Lower leg skin (tissue), 4 donors: ENCODE data around the gene BARHL2. TPM values are rescaled to one million over a fixed set of nuclear protein-coding genes. Genes with fewer than 3 reads are reported as not detected.

ENCODE experiments used
- DNase-seq, 2 donors: peaks; one replicate each; pipeline ENCODE4 v3.0.0-alpha.2; 2019; ENCODE audit warnings: low spot score in 2 of 2
- H3K4me3 ChIP-seq: fragments of 200-600 bp; sonication (generic); 2 replicates; pipeline ENCODE4 v1.5.1; 2017; ENCODE audit warnings: mild to moderate bottlenecking, low read depth; ENCODE audit not compliant: poor library complexity, severe bottlenecking
- POLR2A ChIP-seq, 2 donors: fragments of 450-650 bp; IDR thresholded peaks; one replicate each; pipeline ENCODE4 v1.6.1; 2016 to 2017; ENCODE audit warnings: antibody characterized with exemption in 2 of 2, mild to moderate bottlenecking in 1 of 2, moderate library complexity in 1 of 2
- WGBS, 2 donors: methylation state at CpG; one replicate each; pipeline ENCODE4 v1.1.5; 2018; 5-methylcytosine and 5-hydroxymethylcytosine counted together
- intact Hi-C: fragments of 100-400 bp; cut with DNase I; formaldehyde crosslinking; loops from one replicate; pipeline ENCODE4 v1.15.0; 2023; ENCODE audit warnings: low total_unique reads
- total RNA-seq, 4 donors: library from RNA; depleted of rRNA; stranded (reverse); fragments of >200 nt; gene quantifications; one replicate each; pipeline ENCODE4 v1.1.0, GENCODE V29; 2016
- TF ChIP-seq, protein P1 (sequence below), 3 donors: fragments of 450-650 bp; IDR thresholded peaks; one replicate each; pipeline ENCODE4 v1.5.1; 2016; ENCODE audit warnings: antibody characterized with exemption in 3 of 3, mild to moderate bottlenecking in 3 of 3, moderate library complexity in 2 of 3

BARHL2 gene
- total RNA-seq, 4 donors from 2014 or later = not detected

DNA sequence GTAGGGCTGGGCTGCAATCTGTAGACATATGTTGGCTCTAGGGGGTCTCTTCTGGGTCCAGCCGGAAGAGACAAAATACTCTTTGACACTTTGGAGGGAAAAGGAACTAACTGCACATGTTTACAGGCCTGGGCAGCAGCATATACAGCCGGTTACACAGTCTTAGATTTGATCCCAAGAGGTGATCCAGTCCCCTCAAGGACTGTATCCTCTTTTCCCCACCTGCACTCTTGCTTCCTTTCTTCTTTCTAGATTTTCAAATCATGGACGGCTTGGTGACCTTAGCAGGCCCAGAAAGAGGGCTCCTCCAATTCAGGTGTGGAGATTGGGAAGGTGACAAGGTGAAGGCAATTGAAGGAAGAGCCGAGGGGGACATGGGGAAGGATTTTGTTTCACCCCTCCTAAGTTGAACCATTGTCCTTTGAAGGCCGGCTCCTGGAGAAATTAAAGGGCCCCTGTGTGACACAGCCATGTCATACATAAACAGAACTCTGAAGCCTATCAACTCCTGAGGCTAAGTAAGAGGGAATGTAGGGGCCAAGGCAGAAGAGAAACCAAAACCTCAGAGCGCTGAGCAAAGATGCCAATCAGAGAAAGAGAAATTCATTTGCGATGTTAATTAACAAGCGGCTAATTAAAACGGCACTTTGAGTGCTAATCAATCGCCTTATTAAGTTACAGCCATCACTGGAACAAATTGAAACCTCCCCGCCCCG lies 5.9 kb upstream of the BARHL2 start:
- DNase-seq = no peak
- WGBS, 2 donors = 28 to 35% methylated on average over 12 of the region's 12 CpGs
- H3K4me3 ChIP-seq = no peak overlapping the region
- no peak for TF ChIP-seq POLR2A (IDR thresholded peaks at IDR 0.05)
- TF ChIP-seq, protein P1, sequence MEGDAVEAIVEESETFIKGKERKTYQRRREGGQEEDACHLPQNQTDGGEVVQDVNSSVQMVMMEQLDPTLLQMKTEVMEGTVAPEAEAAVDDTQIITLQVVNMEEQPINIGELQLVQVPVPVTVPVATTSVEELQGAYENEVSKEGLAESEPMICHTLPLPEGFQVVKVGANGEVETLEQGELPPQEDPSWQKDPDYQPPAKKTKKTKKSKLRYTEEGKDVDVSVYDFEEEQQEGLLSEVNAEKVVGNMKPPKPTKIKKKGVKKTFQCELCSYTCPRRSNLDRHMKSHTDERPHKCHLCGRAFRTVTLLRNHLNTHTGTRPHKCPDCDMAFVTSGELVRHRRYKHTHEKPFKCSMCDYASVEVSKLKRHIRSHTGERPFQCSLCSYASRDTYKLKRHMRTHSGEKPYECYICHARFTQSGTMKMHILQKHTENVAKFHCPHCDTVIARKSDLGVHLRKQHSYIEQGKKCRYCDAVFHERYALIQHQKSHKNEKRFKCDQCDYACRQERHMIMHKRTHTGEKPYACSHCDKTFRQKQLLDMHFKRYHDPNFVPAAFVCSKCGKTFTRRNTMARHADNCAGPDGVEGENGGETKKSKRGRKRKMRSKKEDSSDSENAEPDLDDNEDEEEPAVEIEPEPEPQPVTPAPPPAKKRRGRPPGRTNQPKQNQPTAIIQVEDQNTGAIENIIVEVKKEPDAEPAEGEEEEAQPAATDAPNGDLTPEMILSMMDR (IDR thresholded peaks at IDR 0.05) = no peak
- intact Hi-C loops = no loop called here

DNA sequence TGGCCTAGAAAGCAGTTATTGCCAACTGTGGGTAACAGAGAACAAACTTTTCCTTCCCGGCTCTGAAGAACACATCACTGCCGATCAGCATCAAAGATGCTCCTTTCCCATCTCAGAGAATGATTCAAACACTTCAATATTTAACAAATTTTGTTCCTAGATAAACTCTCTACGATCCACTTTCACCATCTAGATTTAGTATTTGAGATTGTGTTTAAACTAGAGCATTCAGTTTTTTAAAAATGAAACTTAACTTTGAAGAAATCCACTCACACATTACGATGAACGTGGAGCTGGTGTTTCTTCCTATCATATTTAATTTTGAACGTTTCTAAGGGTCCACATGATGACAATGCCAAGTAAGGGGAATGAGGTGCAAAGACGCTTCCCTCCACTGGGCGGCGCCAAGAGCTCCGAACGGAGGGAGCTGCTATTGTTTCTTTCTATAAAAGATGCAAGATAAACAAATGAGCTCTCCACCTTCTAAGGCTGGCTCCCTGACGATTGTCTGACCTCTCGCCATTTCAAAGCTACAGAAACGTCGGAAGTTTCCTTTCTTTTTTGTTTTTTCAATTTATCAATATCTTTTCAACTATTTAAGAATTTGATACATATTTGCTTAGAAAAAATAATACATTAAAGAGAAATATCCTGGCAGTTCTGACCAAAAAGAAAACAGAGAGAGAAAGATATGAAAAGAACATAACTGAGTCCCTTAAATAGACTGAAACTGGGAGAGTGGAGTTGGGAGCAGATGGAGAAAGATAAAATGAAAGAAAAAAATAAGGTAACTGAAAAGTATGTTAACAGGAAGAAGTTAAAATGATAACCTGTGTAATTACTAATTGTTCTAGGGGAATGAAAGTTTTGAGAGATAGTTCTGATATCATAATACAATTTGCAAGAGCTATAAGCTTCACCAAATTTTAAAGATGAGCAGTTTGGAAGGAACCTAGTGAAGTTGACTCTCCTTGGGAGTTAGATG lies 4.4 kb upstream of the BARHL2 start:
- WGBS, 2 donors = 9 to 12% methylated on average over 15 of the region's 15 CpGs
- intact Hi-C loops = no loop called here
- no peak for TF ChIP-seq POLR2A (IDR thresholded peaks at IDR 0.05)
- TF ChIP-seq, protein P1 (IDR thresholded peaks at IDR 0.05) = no peak
- no peak overlapping the region for H3K4me3 ChIP-seq
- DNase-seq = no peak

DNA sequence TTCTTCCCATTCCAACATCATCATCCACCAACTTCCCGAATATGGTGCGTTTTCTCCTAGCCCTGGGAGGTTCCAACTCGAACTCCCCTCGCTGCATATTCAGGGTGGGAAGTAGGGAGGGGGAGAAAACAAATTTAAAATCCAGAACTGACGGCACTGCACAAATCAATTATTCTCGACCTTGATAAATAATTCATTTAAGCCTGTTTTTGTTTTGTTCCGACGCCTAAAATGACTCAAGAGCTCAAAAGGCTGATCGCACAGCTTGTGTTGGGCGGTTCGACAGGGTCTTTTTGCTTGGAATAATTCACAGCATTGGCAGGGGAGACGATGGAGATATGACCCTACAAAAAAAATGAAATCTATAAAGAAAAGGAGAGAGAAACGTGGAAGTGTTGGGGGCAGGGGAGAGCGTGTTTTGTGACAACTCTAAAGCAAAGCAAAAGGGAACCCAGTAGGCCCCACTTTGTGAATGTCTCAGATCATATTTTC lies 3.1 kb upstream of the BARHL2 start:
- 34 to 43% methylated on average over 14 of the region's 14 CpGs for WGBS, 2 donors
- DNase-seq = no peak
- no peak for TF ChIP-seq POLR2A (IDR thresholded peaks at IDR 0.05)
- TF ChIP-seq, protein P1 (IDR thresholded peaks at IDR 0.05) = no peak
- no peak overlapping the region for H3K4me3 ChIP-seq
- intact Hi-C loops = no loop called here

DNA sequence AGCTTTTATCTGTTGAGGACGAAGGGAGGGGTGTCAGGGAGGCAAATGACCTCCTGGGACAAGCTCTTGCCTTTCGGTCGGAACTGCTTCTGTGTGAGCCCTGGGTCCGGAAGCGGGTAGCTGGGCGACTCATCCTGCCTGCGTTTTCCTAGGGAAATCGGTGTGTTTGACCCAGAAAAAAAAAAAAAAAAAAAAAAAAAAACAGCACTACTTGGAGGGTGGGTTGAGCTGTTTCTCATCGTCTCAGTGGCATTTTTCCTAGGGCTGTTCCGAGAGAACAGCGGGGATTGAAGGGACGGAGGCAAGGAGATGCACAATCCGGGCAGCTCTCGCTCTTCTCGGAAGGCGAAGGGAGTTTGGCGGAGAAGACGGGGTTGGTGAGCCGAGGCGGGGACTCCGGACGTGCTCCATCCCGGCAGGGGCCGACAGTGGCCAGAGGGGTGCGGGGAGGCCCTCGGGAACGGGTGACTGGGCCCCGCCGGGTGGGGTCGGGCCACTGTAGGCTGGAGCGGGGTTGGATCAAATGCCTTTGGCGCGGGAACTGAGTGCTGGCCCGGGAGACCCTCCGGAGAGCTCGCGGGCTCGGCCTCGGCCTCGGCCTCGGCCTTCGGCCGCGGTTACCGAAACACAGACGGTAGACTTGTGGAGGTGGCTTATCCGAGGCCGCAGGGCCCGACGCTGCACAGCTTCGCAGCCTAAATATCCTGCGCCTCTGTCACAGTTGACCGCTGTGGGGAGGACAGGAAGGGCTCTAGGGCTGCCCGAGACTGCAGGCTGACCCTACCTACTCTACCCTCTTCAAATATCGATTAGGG lies 2.4 kb upstream of the BARHL2 start:
- DNase-seq = no peak
- whole genome bisulfite sequencing, 2 donors = 13 to 19% methylated on average over 32 to 55 of the region's 55 CpGs
- H3K4me3 ChIP-seq = no peak overlapping the region
- intact Hi-C loops = no loop called here
- no peak for TF ChIP-seq POLR2A (IDR thresholded peaks at IDR 0.05)
- TF ChIP-seq, protein P1 (IDR thresholded peaks at IDR 0.05) = no peak
